H1 (cell line): ENCODE measurements around the gene ABCG1. TPM values are rescaled to one million over a fixed set of nuclear protein-coding genes. Genes with fewer than 3 reads are reported as not detected.

Experiments
- CTCF ChIA-PET: fragments of 300-600 bp; sonication (Branson Sonifier 250); formaldehyde crosslinking; loops from one replicate; lab custom pipeline; 2021; ENCODE audit not compliant: partially characterized antibody; lab: Charles Lee
- POLR2A ChIA-PET: fragments of 300-600 bp; sonication (Branson Sonifier 250); formaldehyde crosslinking; loops from one replicate; lab custom pipeline; 2021; ENCODE audit warnings: inconsistent platforms; ENCODE audit not compliant: partially characterized antibody; lab: Charles Lee
- DNase-seq, 2 experiments: peaks; one replicate each; pipeline versions ENCODE4 v3.0.0 to v3.0.0-alpha.2; 2010 to 2022; ENCODE audit warnings: low spot score in 2 of 2, low read depth in 1 of 2, mixed read lengths in 1 of 2
- FAIRE-seq: peaks from 2 replicates; lab custom pipeline; 2011; peaks lifted over from hg19 to GRCh38; lab: Jason Lieb, UNC
- H2AFZ ChIP-seq: 2 replicates; pipeline ENCODE4 v1.8.1; 2012; ENCODE audit warnings: low read length, inconsistent platforms
- H2AK5ac ChIP-seq: 2 replicates; pipeline ENCODE4 v1.6.1; 2013; ENCODE audit warnings: low read depth, low read length
- H2BK120ac ChIP-seq: replicated peaks from 2 replicates; pipeline ENCODE3; 2013; ENCODE audit warnings: low read depth, low read length, inconsistent platforms
- H2BK12ac ChIP-seq: 2 replicates; pipeline ENCODE4 v1.6.1; 2013; ENCODE audit warnings: low read depth, low read length
- H2BK15ac ChIP-seq: 2 replicates; pipeline ENCODE4 v1.6.1; 2013; ENCODE audit warnings: low read length
- H2BK20ac ChIP-seq: 2 replicates; pipeline ENCODE4 v1.6.1; 2013; ENCODE audit warnings: low read length
- H2BK5ac ChIP-seq: 2 replicates; pipeline ENCODE4 v1.6.1; 2013; ENCODE audit warnings: low read depth, low read length
- H3K14ac ChIP-seq: 2 replicates; pipeline ENCODE4 v1.6.1; 2013; ENCODE audit warnings: inconsistent platforms; ENCODE audit not compliant: insufficient read length
- H3K18ac ChIP-seq: 2 replicates; pipeline ENCODE4 v1.6.1; 2013; ENCODE audit warnings: low read length; ENCODE audit errors: extremely low read depth
- H3K23ac ChIP-seq: 2 replicates; pipeline ENCODE4 v1.6.1; 2013; ENCODE audit warnings: inconsistent platforms; ENCODE audit not compliant: insufficient read length
- H3K23me2 ChIP-seq: 2 replicates; pipeline ENCODE4 v1.6.1; 2013; ENCODE audit warnings: low read depth, low read length
- H3K27ac ChIP-seq: 2 replicates; pipeline ENCODE4 v1.6.1; 2011; ENCODE audit warnings: low read depth, low read length, inconsistent platforms
- H3K27me3 ChIP-seq, 4 experiments: replicated peaks in 1 of 4; 1 replicate in 1 of 4; 2 replicates in 3 of 4; pipeline versions ENCODE4 v1.6.1 to v1.8.1; 2011 to 2013; ENCODE audit warnings: low read length in 3 of 4, mild to moderate bottlenecking in 3 of 4, inconsistent platforms in 2 of 4, mixed read lengths in 2 of 4, moderate library complexity in 1 of 4; ENCODE audit not compliant: control insufficient read depth in 3 of 4, insufficient read depth in 3 of 4; ENCODE audit errors: extremely low read depth in 1 of 4
- H3K36me3 ChIP-seq, 4 experiments: 2 replicates each; pipeline versions ENCODE4 v1.6.1 to v1.8.1; 2011 to 2013; ENCODE audit warnings: mild to moderate bottlenecking in 4 of 4, low read length in 3 of 4, moderate library complexity in 2 of 4, control low read depth in 1 of 4, inconsistent platforms in 1 of 4; ENCODE audit not compliant: insufficient read depth in 4 of 4, control insufficient read depth in 2 of 4
- H3K4ac ChIP-seq: replicated peaks from 2 replicates; pipeline ENCODE3; 2013; ENCODE audit warnings: low read length, low read depth, mixed read lengths, inconsistent platforms; ENCODE audit not compliant: insufficient read length
- H3K4me1 ChIP-seq, 4 experiments: replicated peaks in 1 of 4; 1 replicate in 1 of 4; 2 replicates in 3 of 4; pipeline versions ENCODE4 v1.6.1 to v1.8.1; 2011 to 2013; ENCODE audit warnings: low read length in 3 of 4, inconsistent platforms in 2 of 4, mixed read lengths in 1 of 4; ENCODE audit not compliant: insufficient read depth in 4 of 4, control insufficient read depth in 3 of 4
- H3K4me2 ChIP-seq, 2 experiments: 2 replicates each; pipeline versions ENCODE4 v1.6.1 to v1.8.1; 2011 to 2013; ENCODE audit warnings: low read depth in 2 of 2, low read length in 2 of 2, control low read depth in 1 of 2, inconsistent platforms in 1 of 2, mild to moderate bottlenecking in 1 of 2; ENCODE audit not compliant: insufficient read depth in 1 of 2
- H3K4me3 ChIP-seq, 4 experiments: fragments of 200-600, 300-600 bp in 1 of 4; sonication (generic), shearing (Covaris generic), sonication (Bioruptor Twin) in 1 of 4; 2 replicates each; pipeline versions ENCODE4 v1.5.1 to v1.8.1; 2011 to 2016; ENCODE audit warnings: low read length in 4 of 4, low read depth in 3 of 4, control low read depth in 2 of 4, inconsistent platforms in 2 of 4, mild to moderate bottlenecking in 2 of 4, mixed read lengths in 1 of 4, moderate library complexity in 1 of 4; ENCODE audit not compliant: insufficient read depth in 2 of 4; ENCODE audit errors: extremely low read depth in 1 of 4
- H3K56ac ChIP-seq: replicated peaks from 2 replicates; pipeline ENCODE3; 2013; ENCODE audit warnings: low read depth, mild to moderate bottlenecking, mixed read lengths, low read length, inconsistent platforms; ENCODE audit not compliant: insufficient read length
- H3K79me1 ChIP-seq: 2 replicates; pipeline ENCODE4 v1.6.1; 2013; ENCODE audit warnings: low read depth, low read length, control low read depth
- H3K79me2 ChIP-seq, 2 experiments: 2 replicates each; pipeline versions ENCODE4 v1.6.1 to v1.8.1; 2012 to 2013; ENCODE audit warnings: low read length in 2 of 2, mild to moderate bottlenecking in 2 of 2, inconsistent platforms in 1 of 2; ENCODE audit not compliant: insufficient read depth in 2 of 2, control insufficient read depth in 1 of 2
- H3K9ac ChIP-seq, 4 experiments: replicated peaks in 1 of 4; 1 replicate in 1 of 4; 2 replicates in 3 of 4; pipeline versions ENCODE4 v1.6.1 to v1.8.1; 2011 to 2013; ENCODE audit warnings: low read depth in 3 of 4, low read length in 3 of 4, control low read depth in 2 of 4, mild to moderate bottlenecking in 2 of 4, moderate library complexity in 2 of 4, inconsistent platforms in 1 of 4; ENCODE audit errors: extremely low read depth in 1 of 4
- H3K9me3 ChIP-seq, 2 experiments: 2 replicates each; pipeline versions ENCODE4 v1.6.1 to v1.8.1; 2012 to 2013; ENCODE audit warnings: mild to moderate bottlenecking in 2 of 2, moderate library complexity in 2 of 2, control low read depth in 1 of 2, inconsistent platforms in 1 of 2, low read depth in 1 of 2, low read length in 1 of 2, mixed read lengths in 1 of 2; ENCODE audit not compliant: insufficient read depth in 2 of 2
- H4K20me1 ChIP-seq, 2 experiments: replicated peaks in 1 of 2; 2 replicates each; pipeline versions ENCODE3 to v1.8.1; 2011 to 2013; ENCODE audit warnings: inconsistent platforms in 2 of 2, low read length in 2 of 2, mild to moderate bottlenecking in 1 of 2; ENCODE audit not compliant: insufficient read depth in 2 of 2, control insufficient read depth in 1 of 2
- H4K5ac ChIP-seq: 2 replicates; pipeline ENCODE4 v1.6.1; 2013; ENCODE audit warnings: low read length, low read depth, mixed read lengths, inconsistent platforms; ENCODE audit not compliant: insufficient read length
- H4K8ac ChIP-seq: 2 replicates; pipeline ENCODE4 v1.8.0; 2013; ENCODE audit warnings: mild to moderate bottlenecking, moderate library complexity, low read length, inconsistent platforms; ENCODE audit not compliant: insufficient read depth; ENCODE audit errors: extremely low read depth
- H4K91ac ChIP-seq: replicated peaks from 2 replicates; pipeline ENCODE3; 2013; ENCODE audit warnings: low read length, mixed read lengths, inconsistent platforms; ENCODE audit not compliant: insufficient read length
- CBX8 ChIP-seq: fragments of 300-800, 300-1000 bp; sonication (generic); IDR thresholded peaks from 2 replicates; pipeline ENCODE4 v1.7.1; 2016; ENCODE audit warnings: low read depth, low read length, borderline replicate concordance
- EGR1 ChIP-seq: IDR thresholded peaks from 2 replicates; pipeline ENCODE4 v1.6.1; 2011; ENCODE audit warnings: low read depth, low read length, borderline replicate concordance
- EZH2 ChIP-seq: fragments of 200-600 bp; sonication (generic); IDR thresholded peaks from 2 replicates; pipeline ENCODE4 v1.7.1; 2012; ENCODE audit warnings: low read depth, mild to moderate bottlenecking, moderate library complexity, low read length, inconsistent platforms; ENCODE audit not compliant: severe bottlenecking
- JUND ChIP-seq: IDR thresholded peaks from 2 replicates; pipeline ENCODE4 v1.6.1; 2011; ENCODE audit warnings: mild to moderate bottlenecking, improper control_type of control experiment, low read length
- NRF1 ChIP-seq: IDR thresholded peaks from 2 replicates; pipeline ENCODE4 v1.6.1; 2011; ENCODE audit warnings: mild to moderate bottlenecking, low read depth, low read length, improper control_type of control experiment
- RFX5 ChIP-seq: IDR thresholded peaks from 2 replicates; pipeline ENCODE4 v1.6.1; 2011; ENCODE audit warnings: low read depth, low read length, improper control_type of control experiment, borderline replicate concordance
- WGBS, 2 experiments: shearing (Covaris generic) in 1 of 2; methylation state at CpG; one replicate each; pipeline versions ENCODE4 v1.1.6 to v1.1.7; 2013 to 2015; ENCODE audit warnings: low lambda C conversion rate in 2 of 2, mixed read lengths in 2 of 2, inconsistent platforms in 1 of 2, low coverage in 1 of 2, missing lambda C conversion rate in 1 of 2; ENCODE audit not compliant: insufficient replicate concordance in 2 of 2, insufficient coverage in 1 of 2, insufficient read length in 1 of 2; ENCODE audit errors: extremely low coverage in 1 of 2, missing lambda C conversion rate in 1 of 2; 5-methylcytosine and 5-hydroxymethylcytosine counted together
- polyA plus RNA-seq, 7 experiments: library from polyadenylated mRNA; depleted of rRNA in 3 of 7; stranded (reverse) in 5 of 7; unstranded in 2 of 7; fragments of >200 nt in 5 of 7; fragments of 200-250 nt in 2 of 7; gene quantifications; 1 replicate in 5 of 7; 2 replicates in 1 of 7; 4 replicates in 1 of 7; pipeline versions ENCODE4 v1.2.1 to v1.2.3, GENCODE V29; 2011 to 2013; ENCODE audit warnings: missing spikeins in 2 of 7, mixed read lengths in 2 of 7
- total RNA-seq: library from RNA; stranded (reverse); fragmentation: NEBNext Ultra II Directional; extraction: Animal tissue kit (Norgen Biotek cat#: 25700); gene quantifications from 2 replicates; pipeline ENCODE4 v1.2.1, GENCODE V29; 2021

ABCG1 gene
- total and polyA plus RNA-seq, 2 of the 8 experiments (the other 6 are each of a cell fraction or from before 2014, with no cell fraction given) = 2.1 to 4.0 TPM

GRCh38 chr21:42282021-42282420 lies 63.1 kb downstream of the ABCG1 start:
- H3K79me2 ChIP-seq = no peaks in the 10 kb centered on the region
- no peak overlapping the region for H3K4me2 ChIP-seq
- no peak overlapping the region for H3K56ac ChIP-seq
- H2BK15ac ChIP-seq = no peak overlapping the region
- H3K23ac ChIP-seq = no peak overlapping the region
- H3K18ac ChIP-seq = no peak overlapping the region
- FAIRE-seq (no peak), DNase-seq (no peak)
- H3K9me3 ChIP-seq = no peaks in the 10 kb centered on the region
- no peak overlapping the region for H3K14ac ChIP-seq
- no peak overlapping the region for H4K5ac ChIP-seq
- H2BK120ac ChIP-seq = no peak overlapping the region
- no peak overlapping the region for H4K8ac ChIP-seq
- POLR2A ChIA-PET = no interaction called here
- no peak overlapping the region for H2BK12ac ChIP-seq
- H4K20me1 ChIP-seq = no peaks in the 10 kb centered on the region
- H3K23me2 ChIP-seq = no peaks in the 10 kb centered on the region
- no peak overlapping the region for H3K4me3 ChIP-seq
- 92% methylated on average over 18 of the region's 18 CpGs; no CpG with 5 or more reads in 1 of the 2 experiments for WGBS, 2 experiments
- H3K27me3 ChIP-seq = no peaks in the 10 kb centered on the region
- H3K79me1 ChIP-seq = no peaks in the 10 kb centered on the region
- H2AK5ac ChIP-seq = no peak overlapping the region
- no peaks in the 10 kb centered on the region for H3K4me1 ChIP-seq
- H2AFZ ChIP-seq = no peak overlapping the region
- no peak overlapping the region for H3K9ac ChIP-seq
- no peak overlapping the region for H2BK20ac ChIP-seq
- CTCF ChIA-PET = interaction anchor here (0.7 to 1.2 kb wide), 2 partner anchors 23 to 135 kb away, joined by 3 to 4 read pairs; no protein-coding TSS in a partner anchor
- no peak overlapping the region for H3K4ac ChIP-seq
- H3K27ac ChIP-seq = no peak overlapping the region
- H4K91ac ChIP-seq = no peak overlapping the region
- H2BK5ac ChIP-seq = no peak overlapping the region
- TF ChIP-seq EGR1 (no peak), EZH2 (no peak), RFX5 (no peak), JUND (no peak), CBX8 (no peak), NRF1 (no peak)
- TF ChIP-seq, all 59 proteins: peak for 0
- H3K36me3 ChIP-seq = no peaks in the 10 kb centered on the region
